Measurements from ENCODE around the gene CFD.

The CFD gene

DNA sequence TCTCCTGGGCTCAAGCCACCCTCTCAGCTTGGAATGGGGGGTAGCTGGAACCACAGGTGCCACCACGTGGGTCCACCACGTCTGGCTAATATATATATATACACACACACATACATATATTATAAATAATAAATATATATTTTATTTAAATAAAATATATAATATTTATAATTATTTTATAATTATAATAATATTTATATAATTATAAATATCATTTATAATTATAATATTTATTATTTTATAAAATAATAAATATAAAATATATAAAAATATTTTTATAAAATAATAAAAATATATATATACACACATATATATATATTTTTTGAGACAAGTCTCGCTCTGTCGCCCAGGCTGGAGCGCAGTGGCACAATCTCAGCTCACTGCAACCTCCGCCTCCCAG lies 4.9 kb upstream of the CFD start:
- TF ChIP-seq CTCF (IDR thresholded peaks at IDR 0.05; ENCODE audit: control insufficient read depth, insufficient read depth, low read depth, low read length, missing control alignments), result no peak
- DNase-seq (ENCODE audit: low read depth), result no peak
- H3K4me3 ChIP-seq (ENCODE audit: control insufficient read depth, low read depth, low read length), result no peak overlapping the region

- DNase-seq (ENCODE audit: low read depth), result no peak
- no peak overlapping the region for H3K4me3 ChIP-seq (ENCODE audit: control insufficient read depth, low read depth, low read length)
- no peak for TF ChIP-seq CTCF (IDR thresholded peaks at IDR 0.05; ENCODE audit: control insufficient read depth, insufficient read depth, low read depth, low read length, missing control alignments)
These were observed 4.3 kb upstream of the CFD start for GRCh38 chr19:855142-855541.

DNA sequence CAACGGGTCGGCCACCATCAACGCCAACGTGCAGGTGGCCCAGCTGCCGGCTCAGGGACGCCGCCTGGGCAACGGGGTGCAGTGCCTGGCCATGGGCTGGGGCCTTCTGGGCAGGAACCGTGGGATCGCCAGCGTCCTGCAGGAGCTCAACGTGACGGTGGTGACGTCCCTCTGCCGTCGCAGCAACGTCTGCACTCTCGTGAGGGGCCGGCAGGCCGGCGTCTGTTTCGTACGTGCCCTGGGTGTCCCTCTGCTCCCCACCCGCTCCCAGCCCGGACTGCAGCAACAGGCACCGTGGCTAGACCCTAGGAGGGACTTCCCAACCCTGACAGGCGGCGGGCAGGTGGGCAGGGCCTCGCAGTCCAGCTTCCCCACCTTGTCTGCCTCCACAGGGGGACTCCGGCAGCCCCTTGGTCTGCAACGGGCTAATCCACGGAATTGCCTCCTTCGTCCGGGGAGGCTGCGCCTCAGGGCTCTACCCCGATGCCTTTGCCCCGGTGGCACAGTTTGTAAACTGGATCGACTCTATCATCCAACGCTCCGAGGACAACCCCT lies 3.8 kb upstream of the CFD start:
- H3K4me3 ChIP-seq (ENCODE audit: control insufficient read depth, low read depth, low read length), result no peak overlapping the region
- DNase-seq (ENCODE audit: low read depth), result no peak
- TF ChIP-seq CTCF (IDR thresholded peaks at IDR 0.05; ENCODE audit: control insufficient read depth, insufficient read depth, low read depth, low read length, missing control alignments), result no peak

- no peak for TF ChIP-seq CTCF (IDR thresholded peaks at IDR 0.05; ENCODE audit: control insufficient read depth, insufficient read depth, low read depth, low read length, missing control alignments)
- DNase-seq (ENCODE audit: low read depth), result no peak
- no peak overlapping the region for H3K4me3 ChIP-seq (ENCODE audit: control insufficient read depth, low read depth, low read length)
These were observed 1.2 kb upstream of the CFD start for GRCh38 chr19:858284-858683.

- no peak for DNase-seq (ENCODE audit: low read depth)
- no peak overlapping the region; the same call in 1 of the 2 replicates for H3K4me3 ChIP-seq (ENCODE audit: control insufficient read depth, low read depth, low read length)
- no peak for TF ChIP-seq CTCF (IDR thresholded peaks at IDR 0.05; ENCODE audit: control insufficient read depth, insufficient read depth, low read depth, low read length, missing control alignments)
These were observed 1.8 kb downstream of the CFD start for GRCh38 chr19:861141-861755.

DNA sequence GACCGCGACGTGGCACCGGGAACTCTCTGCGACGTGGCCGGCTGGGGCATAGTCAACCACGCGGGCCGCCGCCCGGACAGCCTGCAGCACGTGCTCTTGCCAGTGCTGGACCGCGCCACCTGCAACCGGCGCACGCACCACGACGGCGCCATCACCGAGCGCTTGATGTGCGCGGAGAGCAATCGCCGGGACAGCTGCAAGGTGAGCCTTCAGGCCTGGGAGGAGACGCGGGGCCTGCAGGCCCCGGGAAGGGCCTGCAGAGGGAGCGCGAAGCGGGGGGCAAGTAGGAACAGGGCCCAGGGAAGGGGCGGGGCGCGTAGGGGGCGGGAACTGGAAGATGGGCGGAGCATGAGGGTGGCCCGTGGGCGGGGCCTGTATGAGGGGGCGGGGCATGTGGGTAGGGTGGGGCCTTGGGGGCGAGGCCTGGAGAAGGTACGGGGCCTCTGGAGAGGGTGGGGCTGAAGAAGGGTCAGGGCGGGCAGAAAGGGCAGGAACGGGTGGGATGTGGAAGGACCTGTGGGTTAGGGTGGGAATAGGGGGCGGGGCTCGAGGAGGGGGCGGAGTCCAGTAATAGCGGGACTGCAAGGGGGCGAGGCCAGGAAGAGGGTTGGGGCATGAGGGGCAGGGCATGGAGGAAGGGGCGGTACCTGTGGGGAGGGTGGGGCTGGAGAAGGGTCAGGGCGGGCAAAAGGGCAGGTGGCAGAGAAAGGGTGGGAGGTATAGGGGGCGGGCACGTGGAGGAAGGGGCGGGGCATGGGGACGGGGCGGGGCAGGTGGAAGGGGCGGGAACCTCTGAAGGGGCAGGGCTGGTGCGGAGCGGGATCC lies 2.5 kb downstream of the CFD start:
- H3K4me3 ChIP-seq (ENCODE audit: control insufficient read depth, low read depth, low read length), result no peak overlapping the region
- DNase-seq (ENCODE audit: low read depth), result no peak
- no peak for TF ChIP-seq CTCF (IDR thresholded peaks at IDR 0.05; ENCODE audit: control insufficient read depth, insufficient read depth, low read depth, low read length, missing control alignments)

All from AG09309 (cell line).